Measurements from ENCODE around the gene GNAQ. TPM values are rescaled to one million over a fixed set of nuclear protein-coding genes. Genes with fewer than 3 reads are reported as not detected.

GNAQ gene
- polyA plus RNA-seq, 1 of the 3 experiments (the other 2 are of a cell fraction) = 20.9 TPM

- WGBS (ENCODE audit: low lambda C conversion rate) = 100% methylated on average over 3 of the region's 3 CpGs
Measured at GRCh38 chr9:77892955-77893514, 138.6 kb downstream of the GNAQ start.

More at GRCh38 chr9:77892955-77893514, 138.6 kb downstream of the GNAQ start:
- peaks cover 17 to 18% of the 10 kb centered on the region in 2 experiments; a peak in 3 of 4 replicates for H3K4me1 ChIP-seq (ENCODE audit: control insufficient read depth in 1 of 2, insufficient read depth in 2 of 2, low read depth in 1 of 2, low read length in 1 of 2)
- no peaks in the 10 kb centered on the region for H3K27me3 ChIP-seq (ENCODE audit: insufficient read depth)
- H2AFZ ChIP-seq (ENCODE audit: low read depth) = no peak overlapping the region
- H3F3A ChIP-seq (replicated peaks; ENCODE audit: insufficient read depth) = peaks cover 6% of the 10 kb centered on the region
- H3K9me2 ChIP-seq = no peaks in the 10 kb centered on the region
- TF ChIP-seq SMC3 (IDR thresholded peaks at IDR 0.05; ENCODE audit: low read depth, low read length) (no peak), FOXM1 (IDR thresholded peaks at IDR 0.05; ENCODE audit: low read depth) (no peak), CHD2 (IDR thresholded peaks at IDR 0.05; ENCODE audit: low read length, partially characterized antibody) (no peak), USF2 (IDR thresholded peaks at IDR 0.05; ENCODE audit: borderline replicate concordance, low read depth, low read length) (no peak), TEAD4 (IDR thresholded peaks at IDR 0.05; ENCODE audit: borderline replicate concordance, insufficient read depth) (no peak), ELF1 (IDR thresholded peaks at IDR 0.05) (no peak), RAD21 (IDR thresholded peaks at IDR 0.05; ENCODE audit: low read length) (no peak), FOSL2 (IDR thresholded peaks at IDR 0.05; ENCODE audit: borderline replicate concordance, low read depth) (no peak), EZH2phosphoT487 (IDR thresholded peaks at IDR 0.05; ENCODE audit: borderline replicate concordance, low read depth) (no peak), MEF2A (IDR thresholded peaks at IDR 0.05; ENCODE audit: borderline replicate concordance, low read depth) (no peak), TAF1 (IDR thresholded peaks at IDR 0.05; ENCODE audit: borderline replicate concordance, low read depth, low read length) (no peak), YY1 (IDR thresholded peaks at IDR 0.05; ENCODE audit: low read depth) (no peak), NFIC (IDR thresholded peaks at IDR 0.05; ENCODE audit: borderline replicate concordance) (no peak), RXRA (IDR thresholded peaks at IDR 0.05; ENCODE audit: borderline replicate concordance, low read depth) (no peak), MXI1 (IDR thresholded peaks at IDR 0.05; ENCODE audit: low read depth, low read length) (no peak)
- TF ChIP-seq, protein P1, sequence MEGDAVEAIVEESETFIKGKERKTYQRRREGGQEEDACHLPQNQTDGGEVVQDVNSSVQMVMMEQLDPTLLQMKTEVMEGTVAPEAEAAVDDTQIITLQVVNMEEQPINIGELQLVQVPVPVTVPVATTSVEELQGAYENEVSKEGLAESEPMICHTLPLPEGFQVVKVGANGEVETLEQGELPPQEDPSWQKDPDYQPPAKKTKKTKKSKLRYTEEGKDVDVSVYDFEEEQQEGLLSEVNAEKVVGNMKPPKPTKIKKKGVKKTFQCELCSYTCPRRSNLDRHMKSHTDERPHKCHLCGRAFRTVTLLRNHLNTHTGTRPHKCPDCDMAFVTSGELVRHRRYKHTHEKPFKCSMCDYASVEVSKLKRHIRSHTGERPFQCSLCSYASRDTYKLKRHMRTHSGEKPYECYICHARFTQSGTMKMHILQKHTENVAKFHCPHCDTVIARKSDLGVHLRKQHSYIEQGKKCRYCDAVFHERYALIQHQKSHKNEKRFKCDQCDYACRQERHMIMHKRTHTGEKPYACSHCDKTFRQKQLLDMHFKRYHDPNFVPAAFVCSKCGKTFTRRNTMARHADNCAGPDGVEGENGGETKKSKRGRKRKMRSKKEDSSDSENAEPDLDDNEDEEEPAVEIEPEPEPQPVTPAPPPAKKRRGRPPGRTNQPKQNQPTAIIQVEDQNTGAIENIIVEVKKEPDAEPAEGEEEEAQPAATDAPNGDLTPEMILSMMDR (IDR thresholded peaks at IDR 0.05) = no peak
- TF ChIP-seq, protein P2, sequence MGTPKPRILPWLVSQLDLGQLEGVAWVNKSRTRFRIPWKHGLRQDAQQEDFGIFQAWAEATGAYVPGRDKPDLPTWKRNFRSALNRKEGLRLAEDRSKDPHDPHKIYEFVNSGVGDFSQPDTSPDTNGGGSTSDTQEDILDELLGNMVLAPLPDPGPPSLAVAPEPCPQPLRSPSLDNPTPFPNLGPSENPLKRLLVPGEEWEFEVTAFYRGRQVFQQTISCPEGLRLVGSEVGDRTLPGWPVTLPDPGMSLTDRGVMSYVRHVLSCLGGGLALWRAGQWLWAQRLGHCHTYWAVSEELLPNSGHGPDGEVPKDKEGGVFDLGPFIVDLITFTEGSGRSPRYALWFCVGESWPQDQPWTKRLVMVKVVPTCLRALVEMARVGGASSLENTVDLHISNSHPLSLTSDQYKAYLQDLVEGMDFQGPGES (IDR thresholded peaks at IDR 0.05; ENCODE audit: low read depth, low read length) = no peak
- H3K4me3 ChIP-seq (ENCODE audit: low read depth in 2 of 2, low read length in 1 of 2) = no peak overlapping the region
- POLR2A ChIA-PET = no interaction called here
- H4K20me1 ChIP-seq (ENCODE audit: insufficient read depth) = peaks cover 8% of the 10 kb centered on the region
- no peaks in the 10 kb centered on the region for H3K36me3 ChIP-seq (replicated peaks in 1 of 2; ENCODE audit: control insufficient read depth in 1 of 2, insufficient read depth in 2 of 2, low read length in 1 of 2)
- no peak overlapping the region for H3K4me2 ChIP-seq
- no peaks in the 10 kb centered on the region for H3K9me3 ChIP-seq
- CTCF ChIA-PET = interaction anchor here (0.8 to 2.1 kb wide), 3 partner anchors 9 to 435 kb away, joined by 3 to 5 read pairs (median 3); no protein-coding TSS in a partner anchor
- no peak for DNase-seq
- peaks cover 13% of the 10 kb centered on the region for H3K79me2 ChIP-seq (ENCODE audit: insufficient read depth)
- H3K9ac ChIP-seq = no peak overlapping the region
- no peak overlapping the region for H3K27ac ChIP-seq (ENCODE audit: low read depth in 2 of 2, low read length in 1 of 2)

Data from SK-N-SH (cell line).